LNCaP clone FGC (cell line): Measurements from ENCODE around the gene CLEC16A.

Experiments used
- DNase-seq: peaks from one replicate; pipeline ENCODE4 v3.0.0-alpha.2; 2011; ENCODE audit warnings: low read depth
- H3K4me3 ChIP-seq: 2 replicates; pipeline ENCODE4 v1.5.1; 2011; ENCODE audit warnings: mild to moderate bottlenecking, low read depth, low read length, control low read depth
- CTCF ChIP-seq: IDR thresholded peaks from 2 replicates; pipeline ENCODE4 v1.5.1; 2012; ENCODE audit warnings: mild to moderate bottlenecking; ENCODE audit not compliant: control insufficient read depth, insufficient read depth; ENCODE audit errors: extremely low read depth

The CLEC16A gene

GRCh38 chr16:11084484-11084875 lies 140.1 kb downstream of the CLEC16A start:
- no peak for DNase-seq
- no peak overlapping the region for H3K4me3 ChIP-seq
- TF ChIP-seq CTCF, result no peak

- no peak for DNase-seq
- no peak overlapping the region for H3K4me3 ChIP-seq
- no peak for TF ChIP-seq CTCF
These were observed 140.6 kb downstream of the CLEC16A start for GRCh38 chr16:11084876-11085485.

- DNase-seq, result no peak
- no peak for TF ChIP-seq CTCF
- no peak overlapping the region for H3K4me3 ChIP-seq
These were observed 141.6 kb downstream of the CLEC16A start for GRCh38 chr16:11085916-11086315.

GRCh38 chr16:11087691-11088073 lies 143.3 kb downstream of the CLEC16A start:
- TF ChIP-seq CTCF, result no peak
- H3K4me3 ChIP-seq, result no peak overlapping the region
- no peak for DNase-seq

DNA sequence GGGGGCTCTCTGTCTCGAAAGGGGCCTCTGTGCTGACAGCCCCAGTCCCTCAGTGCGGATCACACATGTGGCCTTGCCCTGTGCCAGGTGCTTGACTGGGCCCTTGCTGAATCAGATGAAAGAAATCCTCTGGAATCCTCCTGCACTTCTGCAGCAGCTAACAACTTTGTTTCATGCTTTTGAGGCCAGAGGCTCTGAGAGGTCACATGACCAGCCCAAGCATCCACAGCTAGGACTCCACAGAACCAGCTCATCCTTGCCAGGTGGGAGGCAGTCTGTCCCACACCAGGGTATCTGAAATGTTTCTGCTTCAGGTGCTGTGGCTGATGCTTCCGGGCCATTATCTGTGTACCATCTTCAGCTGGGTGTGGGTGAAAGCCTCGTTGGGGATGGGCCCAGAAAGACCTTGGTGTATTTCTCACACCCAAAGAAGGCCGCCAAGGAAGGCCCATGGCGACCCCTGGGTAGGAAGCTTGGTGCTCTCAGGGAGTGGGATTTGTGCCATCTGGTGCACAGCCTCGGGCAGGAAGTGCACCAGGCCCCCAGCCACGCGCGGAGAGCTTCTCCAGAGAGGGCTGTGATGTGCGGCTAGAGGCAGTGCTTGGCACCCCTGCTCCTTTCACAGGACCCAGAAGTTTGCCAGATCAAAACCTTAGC lies 143.8 kb downstream of the CLEC16A start:
- no peak for DNase-seq
- H3K4me3 ChIP-seq, result no peak overlapping the region
- no peak for TF ChIP-seq CTCF

GRCh38 chr16:11088831-11089230 lies 144.5 kb downstream of the CLEC16A start:
- TF ChIP-seq CTCF, result no peak
- no peak overlapping the region for H3K4me3 ChIP-seq
- no peak for DNase-seq
